Neural cell (in vitro differentiated cells): ENCODE data around the gene ZCCHC17.

Source experiments
- EP300 ChIP-seq: fragments of 450-650 bp; conservative IDR thresholded peaks from 2 replicates; pipeline ENCODE4 v1.6.1; 2014; ENCODE audit warnings: antibody characterized with exemption, mild to moderate bottlenecking, moderate library complexity; ENCODE audit not compliant: poor library complexity, severe bottlenecking
- SMC3 ChIP-seq: fragments of 450-650 bp; conservative IDR thresholded peaks from 2 replicates; pipeline ENCODE4 v1.6.1; 2014; ENCODE audit warnings: antibody characterized with exemption, mild to moderate bottlenecking, moderate library complexity; ENCODE audit not compliant: poor library complexity
- TF ChIP-seq, protein P1 (sequence below): fragments of 450-650 bp; IDR thresholded peaks from 2 replicates; pipeline ENCODE4 v1.5.1; 2014; ENCODE audit warnings: antibody characterized with exemption, mild to moderate bottlenecking, moderate library complexity; ENCODE audit not compliant: poor library complexity, severe bottlenecking

DNA sequence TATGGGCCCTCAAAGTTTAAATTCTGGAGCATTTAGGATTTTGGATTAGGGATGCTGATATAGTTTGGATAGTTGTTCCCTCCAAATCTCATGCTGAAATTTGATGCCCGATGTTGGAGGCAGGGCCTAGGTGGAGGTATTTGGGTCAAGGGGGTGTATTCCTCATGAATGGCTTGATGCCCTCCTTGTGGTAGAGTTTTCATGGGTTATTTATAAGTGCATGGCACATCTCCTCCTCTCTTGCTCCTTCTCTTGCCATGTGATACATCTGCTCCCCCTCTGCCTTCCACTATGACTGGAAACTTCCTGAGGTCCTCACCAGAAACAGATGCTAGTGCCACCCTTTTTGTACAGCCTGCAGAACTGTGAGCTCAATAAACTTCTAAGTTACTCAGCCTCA, 39.6 kb upstream of the ZCCHC17 start:
- TF ChIP-seq, protein P1, sequence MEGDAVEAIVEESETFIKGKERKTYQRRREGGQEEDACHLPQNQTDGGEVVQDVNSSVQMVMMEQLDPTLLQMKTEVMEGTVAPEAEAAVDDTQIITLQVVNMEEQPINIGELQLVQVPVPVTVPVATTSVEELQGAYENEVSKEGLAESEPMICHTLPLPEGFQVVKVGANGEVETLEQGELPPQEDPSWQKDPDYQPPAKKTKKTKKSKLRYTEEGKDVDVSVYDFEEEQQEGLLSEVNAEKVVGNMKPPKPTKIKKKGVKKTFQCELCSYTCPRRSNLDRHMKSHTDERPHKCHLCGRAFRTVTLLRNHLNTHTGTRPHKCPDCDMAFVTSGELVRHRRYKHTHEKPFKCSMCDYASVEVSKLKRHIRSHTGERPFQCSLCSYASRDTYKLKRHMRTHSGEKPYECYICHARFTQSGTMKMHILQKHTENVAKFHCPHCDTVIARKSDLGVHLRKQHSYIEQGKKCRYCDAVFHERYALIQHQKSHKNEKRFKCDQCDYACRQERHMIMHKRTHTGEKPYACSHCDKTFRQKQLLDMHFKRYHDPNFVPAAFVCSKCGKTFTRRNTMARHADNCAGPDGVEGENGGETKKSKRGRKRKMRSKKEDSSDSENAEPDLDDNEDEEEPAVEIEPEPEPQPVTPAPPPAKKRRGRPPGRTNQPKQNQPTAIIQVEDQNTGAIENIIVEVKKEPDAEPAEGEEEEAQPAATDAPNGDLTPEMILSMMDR: no peak
- TF ChIP-seq SMC3 (no peak), EP300 (no peak)
